Hepatocyte (in vitro differentiated cells): Measurements from ENCODE around the gene TOMM5.

Experiments used
- EZH2 ChIP-seq: fragments of 200-600 bp; sonication (generic); IDR thresholded peaks from 2 replicates; pipeline ENCODE4 v1.6.1; 2016; ENCODE audit warnings: antibody characterized with exemption, mild to moderate bottlenecking, borderline replicate concordance
- TF ChIP-seq, protein P1 (sequence below): fragments of 200-600 bp; sonication (generic); IDR thresholded peaks from 2 replicates; pipeline ENCODE4 v1.5.1; 2016; ENCODE audit warnings: antibody characterized with exemption, mild to moderate bottlenecking; ENCODE audit not compliant: poor library complexity

DNA sequence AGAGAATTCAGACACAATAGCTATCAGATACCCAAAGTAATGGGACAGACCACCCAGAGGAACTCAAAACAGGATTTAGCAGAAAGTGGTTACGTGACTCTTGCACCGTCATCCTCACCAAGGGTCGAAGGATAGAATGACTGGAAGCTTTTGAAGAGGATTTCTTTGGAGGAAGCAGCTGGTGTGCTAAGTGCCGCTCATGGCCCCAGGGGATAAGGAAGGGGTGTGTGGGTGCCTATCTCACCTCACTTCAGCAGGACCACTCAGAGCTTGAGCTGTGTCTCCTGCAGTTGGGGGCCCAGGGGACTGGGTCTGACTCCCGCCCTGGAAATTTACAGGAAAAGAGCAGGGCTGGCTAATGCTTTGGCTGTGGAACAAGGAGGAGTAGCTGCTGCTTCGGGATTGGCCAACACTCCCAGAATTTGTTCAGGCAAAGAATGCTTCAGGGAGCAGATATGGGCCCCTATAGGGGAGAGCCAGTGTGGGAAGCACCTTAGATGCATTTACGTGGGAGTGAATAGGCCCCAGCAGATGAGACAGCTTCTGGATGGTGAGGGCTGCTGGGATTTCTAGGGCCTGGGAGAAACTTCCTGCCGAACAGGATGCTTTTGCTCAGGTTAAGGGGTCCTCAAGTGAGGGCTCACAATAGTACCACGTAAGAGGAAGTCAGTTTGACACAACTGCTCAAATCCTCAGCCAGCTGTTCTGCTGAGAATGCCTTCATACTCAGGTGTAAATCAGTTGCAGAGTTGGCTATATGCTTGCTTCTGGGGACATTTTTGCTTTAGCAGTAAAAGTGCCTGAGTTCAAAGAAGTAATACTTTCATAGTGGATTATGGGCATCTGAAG, 29.1 kb upstream of the TOMM5 start:
- TF ChIP-seq, protein P1, sequence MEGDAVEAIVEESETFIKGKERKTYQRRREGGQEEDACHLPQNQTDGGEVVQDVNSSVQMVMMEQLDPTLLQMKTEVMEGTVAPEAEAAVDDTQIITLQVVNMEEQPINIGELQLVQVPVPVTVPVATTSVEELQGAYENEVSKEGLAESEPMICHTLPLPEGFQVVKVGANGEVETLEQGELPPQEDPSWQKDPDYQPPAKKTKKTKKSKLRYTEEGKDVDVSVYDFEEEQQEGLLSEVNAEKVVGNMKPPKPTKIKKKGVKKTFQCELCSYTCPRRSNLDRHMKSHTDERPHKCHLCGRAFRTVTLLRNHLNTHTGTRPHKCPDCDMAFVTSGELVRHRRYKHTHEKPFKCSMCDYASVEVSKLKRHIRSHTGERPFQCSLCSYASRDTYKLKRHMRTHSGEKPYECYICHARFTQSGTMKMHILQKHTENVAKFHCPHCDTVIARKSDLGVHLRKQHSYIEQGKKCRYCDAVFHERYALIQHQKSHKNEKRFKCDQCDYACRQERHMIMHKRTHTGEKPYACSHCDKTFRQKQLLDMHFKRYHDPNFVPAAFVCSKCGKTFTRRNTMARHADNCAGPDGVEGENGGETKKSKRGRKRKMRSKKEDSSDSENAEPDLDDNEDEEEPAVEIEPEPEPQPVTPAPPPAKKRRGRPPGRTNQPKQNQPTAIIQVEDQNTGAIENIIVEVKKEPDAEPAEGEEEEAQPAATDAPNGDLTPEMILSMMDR = no peak
- no peak for TF ChIP-seq EZH2
